NCI-H526 (cell line): ENCODE data around the gene MAPK9.
A peak's percentile ranks its signal among the peaks of the same experiment; 100 is the strongest.

Experiments used
- DNase-seq, 2 experiments: peaks; one replicate each; lab custom pipeline; 2025; lab: John Stamatoyannopoulos, UW

MAPK9 gene

GRCh38 chr5:180294913-180295555 is 3.2 kb upstream of the MAPK9 start:
- DNase-seq: no peak

GRCh38 chr5:180294411-180294810 is 2.5 kb upstream of the MAPK9 start:
- DNase-seq: no peak

- peak in 1 of 2 experiments; percentile 41 for DNase-seq
Measured at GRCh38 chr5:180291234-180291940, 496 bp downstream of the MAPK9 start.

- no peak for DNase-seq
Measured at GRCh38 chr5:180290568-180291233, 1.2 kb downstream of the MAPK9 start.

- DNase-seq: no peak
Measured at GRCh38 chr5:180289966-180290365, 1.9 kb downstream of the MAPK9 start.

- DNase-seq: peak; percentile 63 to 78
Measured at GRCh38 chr5:180289433-180289832, 2.5 kb downstream of the MAPK9 start.

GRCh38 chr5:180287868-180288267 is 4.0 kb downstream of the MAPK9 start:
- DNase-seq: no peak

- no peak for DNase-seq
Measured at GRCh38 chr5:180287404-180287803, 4.5 kb downstream of the MAPK9 start.

- DNase-seq: no peak
Measured at GRCh38 chr5:180284149-180284548, 7.7 kb downstream of the MAPK9 start.

GRCh38 chr5:180283026-180283615 is 8.8 kb downstream of the MAPK9 start:
- no peak for DNase-seq

- DNase-seq: no peak
Measured at GRCh38 chr5:180282281-180282680, 9.6 kb downstream of the MAPK9 start.

- no peak for DNase-seq
Measured at GRCh38 chr5:180281706-180282105, 10.2 kb downstream of the MAPK9 start.

- DNase-seq: no peak
Measured at GRCh38 chr5:180274695-180275094, 17.2 kb downstream of the MAPK9 start.

GRCh38 chr5:180271221-180271620 is 20.7 kb downstream of the MAPK9 start:
- no peak for DNase-seq

GRCh38 chr5:180259260-180259611 is 32.6 kb downstream of the MAPK9 start:
- no peak for DNase-seq

- no peak for DNase-seq
Measured at GRCh38 chr5:180253036-180253824, 38.7 kb downstream of the MAPK9 start.

GRCh38 chr5:180251887-180252286 is 40.0 kb downstream of the MAPK9 start:
- DNase-seq: no peak

- DNase-seq: no peak
Measured at GRCh38 chr5:180251141-180251540, 40.7 kb downstream of the MAPK9 start.

- no peak for DNase-seq
Measured at GRCh38 chr5:180250329-180250728, 41.6 kb downstream of the MAPK9 start.

GRCh38 chr5:180241600-180241999 is 50.3 kb downstream of the MAPK9 start:
- no peak for DNase-seq

- no peak for DNase-seq
Measured at GRCh38 chr5:180238631-180239030, 53.3 kb downstream of the MAPK9 start.

GRCh38 chr5:180235846-180236245 is 56.0 kb downstream of the MAPK9 start:
- DNase-seq: no peak
